GM10248 (cell line): ENCODE results near the gene PODN.

Experiments
- CTCF ChIA-PET: fragments of 300-600 bp; sonication (Branson Sonifier 250); formaldehyde crosslinking; extraction: SDS; loops from one replicate; lab custom pipeline; 2021; ENCODE audit warnings: antibody characterized with exemption; lab: Yijun Ruan, JAX
- POLR2A ChIA-PET: fragments of 350-650 bp; sonication (Branson Sonifier 250); formaldehyde crosslinking; extraction: SDS; loops from one replicate; lab custom pipeline; 2020; ENCODE audit warnings: antibody characterized with exemption; lab: Yijun Ruan, JAX
- DNase-seq: peaks from one replicate; pipeline ENCODE4 v3.0.0; 2012; ENCODE audit errors: extremely low spot score
- CTCF ChIP-seq: IDR thresholded peaks from 2 replicates; pipeline ENCODE4 v1.5.1; 2012; ENCODE audit warnings: mild to moderate bottlenecking, low read depth; ENCODE audit errors: extremely low read depth, missing control alignments, control extremely low read depth

The PODN gene

DNA sequence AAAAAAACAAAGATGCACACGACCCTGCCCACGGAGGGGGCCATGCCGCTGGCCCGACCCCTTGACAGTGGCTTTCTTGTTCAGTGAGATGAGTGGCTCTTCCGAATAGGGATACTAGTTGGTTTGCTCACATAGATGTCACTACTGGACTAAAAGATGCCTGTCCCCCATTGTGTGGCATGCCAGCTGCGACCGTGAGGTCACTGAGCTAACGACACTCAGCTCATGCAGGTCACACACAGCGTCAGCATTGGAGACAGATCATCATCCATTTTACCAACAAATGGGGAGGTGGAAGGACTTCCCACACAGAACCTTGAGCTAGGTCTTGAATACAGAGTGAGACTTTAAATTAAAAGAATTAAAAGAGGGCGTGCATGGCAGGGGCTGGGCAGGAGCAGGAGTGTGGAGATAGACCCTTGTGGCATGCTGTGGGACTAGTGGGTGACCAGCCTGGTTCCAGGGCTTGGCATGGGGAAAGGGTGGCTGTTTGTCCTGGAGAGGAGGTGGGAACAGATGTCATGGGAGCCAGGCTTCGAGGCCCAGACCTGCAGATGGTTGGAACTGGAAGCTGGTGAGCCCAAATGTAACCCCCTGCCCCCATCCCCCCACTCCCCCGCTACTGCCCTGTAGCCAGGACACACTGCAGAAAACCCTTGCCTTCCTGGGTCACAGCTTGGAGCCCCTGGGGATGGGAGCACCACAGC, 68.0 kb downstream of the PODN start:
- TF ChIP-seq CTCF = no peak
- DNase-seq = no peak
- CTCF ChIA-PET = interaction anchor here (1.9 kb wide), 1 partner anchor 8 kb away, joined by 6 read pairs; no protein-coding TSS in a partner anchor
- POLR2A ChIA-PET = no interaction called here

- no peak for TF ChIP-seq CTCF
- ChIA-PET CTCF (interaction anchor here (1.9 kb wide), 1 partner anchor 7 kb away, joined by 6 read pairs; no protein-coding TSS in a partner anchor), POLR2A (no interaction called here)
- DNase-seq = no peak
Observed at GRCh38 chr1:53130598-53130877, 68.5 kb downstream of the PODN start.

DNA sequence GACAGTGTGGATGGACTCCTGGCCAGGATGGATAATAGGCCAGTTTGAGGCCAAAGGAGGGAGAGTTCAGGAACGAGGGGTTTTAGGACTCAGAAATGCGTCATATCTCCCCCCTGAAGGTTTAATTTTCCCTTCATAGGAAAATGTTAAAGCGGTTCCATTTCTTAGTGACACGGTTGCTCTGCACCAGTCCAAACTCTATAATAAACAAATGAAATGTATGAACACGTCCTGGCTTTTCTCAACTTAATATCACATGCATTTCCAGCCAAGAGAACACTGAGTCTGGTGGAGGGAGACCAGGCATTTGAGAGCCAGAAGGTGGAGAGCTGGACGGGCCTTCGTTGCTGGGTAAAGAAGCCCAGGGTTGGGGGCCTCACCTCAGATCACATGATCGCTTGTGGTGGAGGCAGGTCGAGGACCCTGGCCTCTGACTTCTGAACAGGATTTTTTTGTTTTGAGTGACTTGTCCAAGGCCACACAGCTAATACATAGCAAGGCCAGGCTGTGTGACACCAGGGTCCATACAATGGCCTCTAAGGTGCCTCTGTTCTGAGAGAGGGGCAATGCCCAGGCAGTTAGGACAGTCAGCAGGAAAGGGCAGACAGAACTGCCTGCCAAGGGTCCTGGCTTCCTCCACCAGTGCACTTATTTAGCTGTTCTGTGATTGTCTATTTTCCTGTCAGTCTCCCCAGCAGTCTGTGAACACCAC, 69.0 kb downstream of the PODN start:
- ChIA-PET POLR2A (no interaction called here), CTCF (interaction anchor here (1.4 kb wide), 1 partner anchor 22 kb away, joined by 3 read pairs; no protein-coding TSS in a partner anchor)
- no peak for TF ChIP-seq CTCF
- no peak for DNase-seq

DNA sequence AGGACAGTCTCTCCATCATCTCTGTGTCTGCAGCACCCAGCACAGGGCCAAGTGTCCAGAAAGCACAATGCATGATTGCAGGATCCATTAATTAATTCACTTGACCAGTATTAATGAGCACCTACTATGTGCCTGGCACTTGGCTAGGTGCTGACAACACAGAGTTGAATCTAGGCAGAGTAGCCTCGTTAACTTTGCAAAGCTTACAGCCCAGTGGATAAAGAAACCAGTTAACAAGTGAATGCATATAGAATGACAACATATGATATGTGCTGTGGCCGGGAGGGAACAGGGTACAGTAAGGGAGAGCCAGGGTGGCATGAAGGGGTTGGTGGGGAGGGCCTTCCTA, 69.6 kb downstream of the PODN start:
- ChIA-PET CTCF (interaction anchor here (1.3 to 1.4 kb wide), 2 partner anchors 12 to 21 kb away, joined by 3 read pairs; no protein-coding TSS in a partner anchor), POLR2A (no interaction called here)
- TF ChIP-seq CTCF = no peak
- DNase-seq = no peak

GRCh38 chr1:53132176-53132575, 70.2 kb downstream of the PODN start:
- TF ChIP-seq CTCF = no peak
- POLR2A ChIA-PET = no interaction called here
- CTCF ChIA-PET = interaction anchor here (1.3 to 1.4 kb wide), 2 partner anchors 11 to 21 kb away, joined by 3 read pairs; no protein-coding TSS in a partner anchor
- no peak for DNase-seq

GRCh38 chr1:53133261-53134041, 71.4 kb downstream of the PODN start:
- TF ChIP-seq CTCF = no peak
- no peak for DNase-seq
- ChIA-PET CTCF (no interaction called here), POLR2A (no interaction called here)
